ENCODE data around the gene ACOT7.

DNA sequence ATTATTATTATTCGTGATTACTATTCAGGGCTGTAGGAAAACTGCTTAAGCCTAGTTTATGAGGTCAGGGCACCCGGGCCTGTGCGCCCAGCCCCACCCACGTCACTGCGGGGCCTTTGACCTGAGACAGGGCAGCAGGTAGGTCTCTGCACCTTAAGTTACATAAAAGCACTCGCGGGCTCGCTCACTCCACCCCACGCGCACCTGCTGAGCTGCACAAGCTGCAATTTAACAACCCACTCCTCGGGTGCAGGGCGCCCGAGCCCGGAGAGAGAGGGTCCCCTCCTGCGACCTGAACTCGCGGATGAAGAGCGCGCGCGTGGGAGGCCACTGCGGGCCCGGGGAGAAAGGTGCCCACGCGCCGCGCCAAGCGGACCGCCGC is 158.3 kb downstream of the ACOT7 start:
- TF ChIP-seq, protein P1, sequence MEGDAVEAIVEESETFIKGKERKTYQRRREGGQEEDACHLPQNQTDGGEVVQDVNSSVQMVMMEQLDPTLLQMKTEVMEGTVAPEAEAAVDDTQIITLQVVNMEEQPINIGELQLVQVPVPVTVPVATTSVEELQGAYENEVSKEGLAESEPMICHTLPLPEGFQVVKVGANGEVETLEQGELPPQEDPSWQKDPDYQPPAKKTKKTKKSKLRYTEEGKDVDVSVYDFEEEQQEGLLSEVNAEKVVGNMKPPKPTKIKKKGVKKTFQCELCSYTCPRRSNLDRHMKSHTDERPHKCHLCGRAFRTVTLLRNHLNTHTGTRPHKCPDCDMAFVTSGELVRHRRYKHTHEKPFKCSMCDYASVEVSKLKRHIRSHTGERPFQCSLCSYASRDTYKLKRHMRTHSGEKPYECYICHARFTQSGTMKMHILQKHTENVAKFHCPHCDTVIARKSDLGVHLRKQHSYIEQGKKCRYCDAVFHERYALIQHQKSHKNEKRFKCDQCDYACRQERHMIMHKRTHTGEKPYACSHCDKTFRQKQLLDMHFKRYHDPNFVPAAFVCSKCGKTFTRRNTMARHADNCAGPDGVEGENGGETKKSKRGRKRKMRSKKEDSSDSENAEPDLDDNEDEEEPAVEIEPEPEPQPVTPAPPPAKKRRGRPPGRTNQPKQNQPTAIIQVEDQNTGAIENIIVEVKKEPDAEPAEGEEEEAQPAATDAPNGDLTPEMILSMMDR (conservative IDR thresholded peaks at IDR 0.05): no peak
- TF ChIP-seq EZH2 (IDR thresholded peaks at IDR 0.05; ENCODE audit: low read depth): no peak
